IPS-NIHi7 (cell line): ENCODE measurements around the gene CAMK2A.

Experiments
- DNase-seq: peaks from one replicate; pipeline ENCODE4 v3.0.0; 2012; ENCODE audit warnings: mixed read lengths; ENCODE audit errors: extremely low spot score

The CAMK2A gene

GRCh38 chr5:150279330-150280020, 10.1 kb downstream of the CAMK2A start:
- DNase-seq, result no peak

GRCh38 chr5:150278916-150279315, 10.7 kb downstream of the CAMK2A start:
- DNase-seq, result no peak

GRCh38 chr5:150278046-150278730, 11.4 kb downstream of the CAMK2A start:
- no peak for DNase-seq

GRCh38 chr5:150277043-150277442, 12.5 kb downstream of the CAMK2A start:
- DNase-seq, result no peak

GRCh38 chr5:150274811-150275210, 14.8 kb downstream of the CAMK2A start:
- DNase-seq, result no peak

GRCh38 chr5:150272531-150272930, 17.0 kb downstream of the CAMK2A start:
- DNase-seq, result peak; percentile 79

- no peak for DNase-seq
Observed at GRCh38 chr5:150271923-150272322, 17.6 kb downstream of the CAMK2A start.

DNA sequence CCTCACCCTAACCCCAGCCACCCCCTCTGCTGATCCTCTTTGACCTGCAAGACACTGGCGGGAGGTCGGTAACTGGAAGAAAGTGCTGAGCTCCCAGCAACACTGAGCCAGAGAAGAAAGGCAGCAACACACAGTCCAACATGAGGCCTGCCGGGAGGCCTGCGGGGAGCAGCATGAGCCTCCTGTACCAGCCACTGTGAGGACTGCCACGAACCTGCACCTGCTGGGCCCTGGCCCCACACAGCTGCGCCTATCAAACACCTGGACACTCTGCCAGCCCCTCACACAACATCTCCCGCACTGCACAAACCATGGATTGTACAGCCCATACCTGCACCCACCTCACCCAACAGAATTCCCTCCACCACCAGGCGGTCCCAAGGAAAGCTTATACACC, 18.3 kb downstream of the CAMK2A start:
- no peak for DNase-seq

GRCh38 chr5:150270541-150271295, 18.9 kb downstream of the CAMK2A start:
- DNase-seq, result no peak

- no peak for DNase-seq
Observed at GRCh38 chr5:150266871-150267291, 22.7 kb downstream of the CAMK2A start.

- no peak for DNase-seq
Observed at GRCh38 chr5:150265870-150266383, 23.6 kb downstream of the CAMK2A start.

- no peak for DNase-seq
Observed at GRCh38 chr5:150264667-150265603, 24.6 kb downstream of the CAMK2A start.

GRCh38 chr5:150263801-150264621, 25.6 kb downstream of the CAMK2A start:
- no peak for DNase-seq

- no peak for DNase-seq
Observed at GRCh38 chr5:150263375-150263775, 26.2 kb downstream of the CAMK2A start.

GRCh38 chr5:150262502-150262901, 27.1 kb downstream of the CAMK2A start:
- DNase-seq, result no peak

DNA sequence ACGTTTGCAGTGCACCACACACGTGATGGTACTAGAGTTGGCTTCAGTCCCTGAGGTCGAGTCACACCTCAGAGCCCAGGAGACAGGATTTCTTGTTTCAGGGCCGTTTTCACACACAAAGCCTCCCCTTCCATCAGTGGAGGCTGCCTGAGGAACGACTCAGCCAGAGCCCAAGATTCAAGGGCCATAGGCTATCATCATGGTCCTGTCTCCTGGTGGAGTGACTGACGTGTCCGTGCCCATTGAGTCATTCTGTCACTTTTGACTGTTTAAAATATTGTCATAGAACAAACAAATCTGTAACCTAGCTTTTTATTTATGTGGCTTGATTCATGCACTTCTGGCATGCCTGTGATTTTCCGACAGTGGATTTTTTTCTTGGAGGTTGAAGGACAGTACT, 28.3 kb downstream of the CAMK2A start:
- no peak for DNase-seq

DNA sequence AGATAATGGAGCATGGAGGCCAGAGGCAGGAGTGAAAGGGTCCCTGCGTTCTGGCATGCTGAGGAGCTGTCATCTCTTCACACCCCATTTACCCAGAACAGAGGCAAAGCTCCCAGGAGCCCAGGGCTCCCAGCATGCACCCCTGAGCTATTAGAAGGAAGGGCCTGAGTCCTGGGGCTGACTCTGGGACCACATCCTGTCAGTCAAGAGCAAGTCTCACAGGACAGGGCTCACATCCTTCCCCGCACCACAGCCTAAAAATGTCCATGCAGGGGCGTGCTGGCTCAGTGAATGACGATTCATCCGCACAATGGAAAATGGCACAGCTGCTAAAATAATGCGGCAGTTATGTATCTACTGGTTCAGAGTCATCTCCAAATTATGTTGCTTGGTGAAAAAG, 31.4 kb downstream of the CAMK2A start:
- DNase-seq, result no peak

DNA sequence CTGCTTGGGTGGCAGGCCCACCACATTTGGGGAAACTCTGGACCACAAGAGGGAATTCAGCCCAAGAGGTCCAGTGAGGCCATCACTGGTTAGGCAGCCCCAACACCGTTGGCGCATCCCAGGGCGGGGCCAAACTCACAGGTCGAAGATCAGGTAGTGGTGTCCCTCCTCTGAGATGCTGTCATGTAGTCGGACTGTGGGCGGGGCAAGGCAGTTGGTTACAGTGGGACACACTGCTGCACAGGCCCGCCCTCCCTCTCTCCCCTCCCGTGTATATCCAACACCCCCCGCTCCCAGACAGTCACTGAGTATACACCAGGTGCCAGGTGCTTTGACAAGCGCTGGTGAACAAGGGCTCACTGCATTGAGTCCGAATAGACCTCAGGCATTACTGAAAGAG, 32.1 kb downstream of the CAMK2A start:
- DNase-seq, result no peak

DNA sequence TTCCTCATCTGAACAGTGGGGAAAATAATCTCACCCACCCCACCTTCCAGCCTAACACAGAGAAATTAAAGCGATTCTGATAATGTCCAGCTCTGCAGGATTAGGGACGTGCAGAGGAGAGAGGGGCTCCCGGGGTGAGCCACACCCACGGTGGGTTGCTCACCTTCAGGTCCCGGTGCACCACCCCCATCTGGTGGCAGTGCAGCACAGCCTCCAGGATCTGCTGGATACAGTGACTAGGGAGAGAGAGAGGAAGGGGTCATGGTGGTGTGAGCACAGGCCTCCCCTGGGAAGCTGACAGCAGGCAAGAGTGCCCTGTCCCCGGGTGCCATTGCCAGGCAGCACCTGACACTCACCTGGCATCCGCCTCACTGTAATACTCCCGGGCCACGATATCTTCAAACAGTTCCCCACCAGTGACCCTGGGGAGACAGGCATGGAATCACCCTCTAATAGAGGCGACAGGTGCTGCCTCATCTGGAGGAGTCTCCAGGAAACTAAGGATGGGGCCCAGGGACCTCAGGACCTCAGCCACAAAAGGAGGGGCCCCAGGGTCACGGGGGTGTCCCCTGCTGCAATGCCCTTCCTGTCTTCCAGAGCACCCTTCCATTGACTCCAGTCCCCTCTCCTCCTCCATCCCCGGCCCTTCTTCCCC, 33.0 kb downstream of the CAMK2A start:
- DNase-seq, result peak; percentile 79
